HCT116 (cell line): ENCODE data around the gene MTURN. TPM values are rescaled to one million over a fixed set of nuclear protein-coding genes. Genes with fewer than 3 reads are reported as not detected.

ENCODE experiments used
- ATAC-seq: fragments of 200-7000 bp; cut with Tn5 transposase; 2 replicates; pipeline ENCODE4 v1.9.1; 2020; ENCODE audit warnings: mild to moderate bottlenecking, moderate library complexity
- BruUV-seq: library from RNA; stranded (reverse); fragments of 400-500 nt; replicated peaks from 2 replicates; lab custom pipeline; 2021; lab: Mats Ljungman, UMichigan
- CTCF ChIA-PET: fragments of 300-600 bp; sonication (Branson Sonifier 250); formaldehyde crosslinking; loops from one replicate; lab custom pipeline; 2021; ENCODE audit warnings: antibody characterized with exemption; lab: Charles Lee
- POLR2A ChIA-PET: fragments of 300-600, 350-600 bp; sonication (Branson Sonifier 250); formaldehyde crosslinking; loops from one replicate; lab custom pipeline; 2021; ENCODE audit warnings: antibody characterized with exemption; lab: Charles Lee
- RAD21 ChIA-PET, 2 experiments: fragments of 300-600 bp; sonication (Branson Sonifier 250); formaldehyde crosslinking; loops; one replicate each; lab custom pipeline; 2023; ENCODE audit warnings: low total read pairs in 2 of 2; ENCODE audit not compliant: uncharacterized antibody in 2 of 2, unreplicated experiment in 2 of 2, low non-redundant PET in 1 of 2; lab: Charles Lee
- DNase-seq: peaks from one replicate; pipeline ENCODE4 v3.0.0-alpha.2; 2010; ENCODE audit warnings: low read depth, low spot score
- H2AFZ ChIP-seq: fragments of 200-600 bp; shearing (Covaris generic), sonication (generic); 2 replicates; pipeline ENCODE4 v1.6.1; 2017; ENCODE audit warnings: low read depth, mixed run types, mixed read lengths, antibody characterized with exemption, low read length; ENCODE audit not compliant: poor library complexity, severe bottlenecking
- H3K27ac ChIP-seq: 2 replicates; pipeline ENCODE4 v1.5.1; 2012; ENCODE audit warnings: low read depth, low read length
- H3K27me3 ChIP-seq: fragments of 200-600 bp; sonication (generic); 2 replicates; pipeline ENCODE4 v1.6.1; 2016; ENCODE audit warnings: mixed run types, low read length, mixed read lengths; ENCODE audit not compliant: insufficient read depth
- H3K36me3 ChIP-seq, 2 experiments: fragments of 200-500 bp in 1 of 2; fragments of 200-600 bp in 1 of 2; sonication (Bioruptor generic) in 1 of 2; sonication (generic) in 1 of 2; 2 replicates each; pipeline versions ENCODE4 v1.5.1 to v1.6.1; 2014 to 2016; ENCODE audit warnings: low read length in 2 of 2, inconsistent platforms in 1 of 2, mixed read lengths in 1 of 2, mixed run types in 1 of 2; ENCODE audit not compliant: insufficient read depth in 2 of 2, control insufficient read depth in 1 of 2
- H3K4me1 ChIP-seq, 2 experiments: fragments of 200-600 bp in 1 of 2; sonication (generic) in 1 of 2; 2 replicates each; pipeline versions ENCODE4 v1.5.1 to v1.6.1; 2012 to 2017; ENCODE audit warnings: low read length in 2 of 2, inconsistent platforms in 1 of 2, mild to moderate bottlenecking in 1 of 2, mixed read lengths in 1 of 2, mixed run types in 1 of 2, moderate library complexity in 1 of 2; ENCODE audit not compliant: insufficient read depth in 2 of 2, control insufficient read depth in 1 of 2
- H3K4me2 ChIP-seq: fragments of 200-600 bp; sonication (generic); 2 replicates; pipeline ENCODE4 v1.6.1; 2017; ENCODE audit warnings: mixed run types, low read length, mixed read lengths
- H3K4me3 ChIP-seq, 2 experiments: fragments of 200-600 bp in 1 of 2; sonication (generic) in 1 of 2; replicated peaks in 1 of 2; 2 replicates each; pipeline ENCODE4 v1.5.1; 2011 to 2016; ENCODE audit warnings: low read length in 2 of 2, control low read depth in 1 of 2, low read depth in 1 of 2, mild to moderate bottlenecking in 1 of 2, mixed read lengths in 1 of 2, mixed run types in 1 of 2
- H3K79me2 ChIP-seq: fragments of 200-600 bp; sonication (generic); 2 replicates; pipeline ENCODE4 v1.6.1; 2017; ENCODE audit warnings: mild to moderate bottlenecking, mixed run types, low read length, moderate library complexity, mixed read lengths; ENCODE audit not compliant: insufficient read depth
- H3K9ac ChIP-seq: fragments of 200-600 bp; sonication (generic); 2 replicates; pipeline ENCODE4 v1.6.1; 2016; ENCODE audit warnings: low read length, mixed read lengths
- H3K9me2 ChIP-seq: fragments of 200-600 bp; sonication (generic), shearing (Covaris generic); 2 replicates; pipeline ENCODE4 v1.6.1; 2017; ENCODE audit warnings: mixed run types, mild to moderate bottlenecking, moderate library complexity; ENCODE audit not compliant: insufficient read depth
- H3K9me3 ChIP-seq, 2 experiments: fragments of 200-500 bp in 1 of 2; fragments of 200-600 bp in 1 of 2; sonication (Bioruptor generic) in 1 of 2; sonication (generic) in 1 of 2; 2 replicates each; pipeline ENCODE4 v1.6.1; 2014 to 2017; ENCODE audit warnings: low read length in 2 of 2, mixed read lengths in 2 of 2, inconsistent platforms in 1 of 2, low read depth in 1 of 2, mild to moderate bottlenecking in 1 of 2, mixed run types in 1 of 2, moderate library complexity in 1 of 2; ENCODE audit not compliant: control insufficient read depth in 1 of 2, insufficient read depth in 1 of 2
- H4K20me1 ChIP-seq: fragments of 200-600 bp; sonication (generic), shearing (Covaris generic); 2 replicates; pipeline ENCODE4 v1.6.1; 2017; ENCODE audit warnings: mixed run types, mild to moderate bottlenecking, moderate library complexity; ENCODE audit not compliant: insufficient read depth
- ATF3 ChIP-seq: IDR thresholded peaks from 2 replicates; pipeline ENCODE4 v1.6.1; 2012
- CEBPB ChIP-seq: IDR thresholded peaks from 2 replicates; pipeline ENCODE4 v1.6.1; 2012; ENCODE audit warnings: low read depth
- CTCF ChIP-seq, 3 experiments: fragments of 200-600 bp in 1 of 3; sonication (generic) in 1 of 3; IDR thresholded peaks in 2 of 3; conservative IDR thresholded peaks in 1 of 3; 2 replicates each; pipeline ENCODE4 v1.5.1; 2012 to 2017; ENCODE audit warnings: low read depth in 2 of 3, low read length in 2 of 3, antibody characterized with exemption in 1 of 3, borderline replicate concordance in 1 of 3, control low read depth in 1 of 3, mild to moderate bottlenecking in 1 of 3, mixed read lengths in 1 of 3, mixed run types in 1 of 3, moderate library complexity in 1 of 3; ENCODE audit not compliant: insufficient read depth in 1 of 3
- EGR1 ChIP-seq: IDR thresholded peaks from 2 replicates; pipeline ENCODE4 v1.6.1; 2012; ENCODE audit warnings: low read depth
- EZH2 ChIP-seq: fragments of 200-600 bp; sonication (generic); IDR thresholded peaks from 2 replicates; pipeline ENCODE4 v1.6.1; 2017; ENCODE audit warnings: antibody characterized with exemption, mixed run types
- JUND ChIP-seq: IDR thresholded peaks from 2 replicates; pipeline ENCODE4 v1.6.1; 2012
- MAX ChIP-seq: IDR thresholded peaks from 2 replicates; pipeline ENCODE4 v1.6.1; 2012
- POLR2AphosphoS5 ChIP-seq: IDR thresholded peaks from 2 replicates; pipeline ENCODE4 v1.6.1; 2011; ENCODE audit warnings: mild to moderate bottlenecking, low read depth, low read length, moderate library complexity
- RAD21 ChIP-seq: IDR thresholded peaks from 2 replicates; pipeline ENCODE4 v1.6.1; 2012; ENCODE audit warnings: low read depth, mild to moderate bottlenecking
- SIN3A ChIP-seq: IDR thresholded peaks from 2 replicates; pipeline ENCODE4 v1.6.1; 2012; ENCODE audit warnings: low read depth
- SP1 ChIP-seq: IDR thresholded peaks from 2 replicates; pipeline ENCODE4 v1.6.1; 2012; ENCODE audit warnings: low read depth
- TCF7L2 ChIP-seq: IDR thresholded peaks from 2 replicates; pipeline ENCODE4 v1.7.0; 2011; ENCODE audit warnings: borderline replicate concordance, inconsistent platforms; ENCODE audit not compliant: insufficient read depth, insufficient read length; ENCODE audit errors: extremely low read depth
- ZBTB33 ChIP-seq: IDR thresholded peaks from 2 replicates; pipeline ENCODE4 v1.6.1; 2011; ENCODE audit warnings: mild to moderate bottlenecking, low read length, moderate library complexity; ENCODE audit not compliant: insufficient replicate concordance; ENCODE audit errors: extremely low read depth
- ZFX ChIP-seq: fragments of 450-650 bp; IDR thresholded peaks from 2 replicates; pipeline ENCODE4 v1.6.1; 2017
- intact Hi-C: fragments of 100-400 bp; cut with micrococcal nuclease; formaldehyde crosslinking; loops from 2 replicates; pipeline ENCODE4 v1.10.0; 2022
- total RNA-seq: library from RNA; stranded (reverse); gene quantifications from one replicate; pipeline ENCODE4 v1.2.1, GENCODE V29; 2021; ENCODE audit not compliant: unreplicated experiment

MTURN gene
- total RNA-seq, 1 experiment from 2014 or later: 7.5 TPM

GRCh38 chr7:30180718-30181117 is 45.9 kb downstream of the MTURN start:
- H3K36me3 ChIP-seq: no peaks in the 10 kb centered on the region
- no peak overlapping the region for H2AFZ ChIP-seq
- H3K9ac ChIP-seq: no peak overlapping the region
- no peaks in the 10 kb centered on the region for H3K9me2 ChIP-seq
- no TSS peak for BruUV-seq
- intact Hi-C loops: no loop called here
- RAD21 ChIA-PET: no interaction called here
- H3K4me2 ChIP-seq: no peak overlapping the region
- TF ChIP-seq POLR2AphosphoS5: no peak
- no peak for TF ChIP-seq EZH2
- TF ChIP-seq TCF7L2: no peak
- no peak for TF ChIP-seq CEBPB
- no peak for TF ChIP-seq ATF3
- TF ChIP-seq ZFX: no peak
- no peak for TF ChIP-seq MAX
- no peak for TF ChIP-seq SIN3A
- TF ChIP-seq ZBTB33: no peak
- TF ChIP-seq RAD21: no peak
- no peak for TF ChIP-seq SP1
- TF ChIP-seq JUND: no peak
- TF ChIP-seq EGR1: no peak
- no peak for TF ChIP-seq CTCF (IDR thresholded peaks at IDR 0.05 in 2 of 3, conservative IDR thresholded peaks at IDR 0.05 in 1 of 3; ENCODE audit: borderline replicate concordance in 1 of 3, insufficient read depth in 1 of 3, low read depth in 2 of 3, low read length in 2 of 3)
- TF ChIP-seq, all 23 proteins: peak for 0
- POLR2A ChIA-PET: no interaction called here
- H3K79me2 ChIP-seq: no peaks in the 10 kb centered on the region
- CTCF ChIA-PET: no interaction called here
- H3K9me3 ChIP-seq: no peaks in the 10 kb centered on the region
- no peak for DNase-seq
- no peak overlapping the region for H3K27ac ChIP-seq
- no peak for ATAC-seq
- H3K27me3 ChIP-seq: no peaks in the 10 kb centered on the region
- H3K4me3 ChIP-seq: no peak overlapping the region
- no peaks in the 10 kb centered on the region for H3K4me1 ChIP-seq
- no peaks in the 10 kb centered on the region for H4K20me1 ChIP-seq
